NOMO-1 (cell line): ENCODE results near the gene TCHHL1.
"Not testable (repeated sequence)": the region's sequence is repeated elsewhere in the genome, so short reads cannot be mapped to it uniquely, and the experiment has no call there.

Experiments used
- DNase-seq, 2 experiments: peaks; one replicate each; lab custom pipeline; 2025; ENCODE audit not compliant: unreplicated experiment in 2 of 2; lab: John Stamatoyannopoulos, UW

The TCHHL1 gene

DNA sequence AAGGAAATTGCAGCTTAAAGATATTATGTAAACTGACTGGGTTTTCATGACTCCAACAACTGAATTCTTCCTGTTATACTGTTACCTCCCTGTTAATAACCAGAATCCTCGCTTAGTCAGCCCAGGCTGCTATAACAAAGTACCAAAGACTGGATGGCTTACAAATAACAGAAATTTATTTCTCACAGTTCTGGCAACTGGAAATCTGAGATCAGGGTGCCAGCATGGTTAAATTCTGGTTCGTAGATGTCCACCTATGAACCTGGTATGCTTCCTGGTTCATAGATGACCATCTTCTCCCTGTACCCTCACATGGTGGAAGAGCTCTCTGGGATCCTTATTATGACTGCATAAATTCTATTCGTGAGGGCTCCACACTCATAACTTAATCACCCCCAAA is 8.1 kb upstream of the TCHHL1 start:
- DNase-seq: no peak

DNA sequence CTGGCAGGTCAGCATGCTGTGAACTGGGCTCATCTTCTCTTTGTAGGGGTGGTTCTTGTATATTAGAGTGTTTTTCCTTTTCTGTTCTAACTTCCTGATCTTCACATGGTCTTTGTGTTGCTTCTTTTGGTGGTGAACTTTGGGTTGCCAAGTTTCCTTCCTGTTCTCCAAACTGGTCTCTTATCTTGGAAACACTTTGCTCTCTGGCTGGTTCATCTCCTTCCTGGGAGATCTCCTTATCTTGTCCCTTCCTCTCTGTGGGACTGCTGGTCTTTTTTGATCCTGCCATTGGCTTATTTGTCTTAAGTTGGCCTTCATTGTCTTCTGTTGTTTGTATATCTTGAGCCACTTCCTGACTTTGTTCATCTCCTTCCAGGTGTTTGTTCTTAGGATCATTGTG is 2.1 kb downstream of the TCHHL1 start:
- DNase-seq: no peak

DNA sequence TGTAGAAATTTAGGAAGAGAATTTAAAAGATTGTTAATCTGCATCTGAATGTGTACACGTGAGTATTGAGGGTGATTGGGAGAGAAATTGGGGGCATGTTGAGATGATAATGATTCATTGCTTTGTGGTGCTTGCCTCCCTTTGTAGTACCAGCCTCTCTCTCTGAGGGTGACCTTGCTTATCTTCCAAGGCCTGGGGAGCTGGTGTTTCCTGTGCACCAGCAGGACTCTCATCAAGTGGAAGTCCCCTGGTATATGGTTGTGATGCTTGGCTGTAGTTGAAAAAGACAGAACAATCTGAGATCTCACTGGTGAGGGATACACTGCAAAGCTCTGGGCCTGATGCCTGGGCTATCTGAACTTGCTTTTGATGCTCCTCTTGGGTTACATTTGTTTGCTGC is 4.0 kb downstream of the TCHHL1 start:
- no peak for DNase-seq

DNA sequence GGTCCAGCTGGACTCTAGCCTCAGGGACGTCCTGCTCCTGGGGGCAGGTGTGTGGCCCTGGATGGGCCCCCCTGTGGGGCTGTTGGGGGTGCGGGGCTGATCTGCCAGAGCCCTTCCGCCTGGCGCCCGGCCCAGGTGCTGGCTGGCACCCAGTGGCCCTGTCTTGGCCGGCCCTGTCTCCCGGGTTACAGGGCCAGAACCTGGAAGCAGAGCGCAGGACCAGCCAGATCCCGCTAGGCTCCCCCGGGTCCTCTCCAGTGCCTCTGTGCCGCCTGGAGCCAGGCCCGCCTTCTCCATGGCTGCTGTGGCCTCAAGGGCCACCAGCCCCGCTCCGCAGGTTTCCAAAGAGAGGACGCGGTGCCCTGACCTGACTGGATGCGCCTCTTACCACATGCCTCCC is 7.8 kb downstream of the TCHHL1 start:
- DNase-seq: not testable (repeated sequence)

DNA sequence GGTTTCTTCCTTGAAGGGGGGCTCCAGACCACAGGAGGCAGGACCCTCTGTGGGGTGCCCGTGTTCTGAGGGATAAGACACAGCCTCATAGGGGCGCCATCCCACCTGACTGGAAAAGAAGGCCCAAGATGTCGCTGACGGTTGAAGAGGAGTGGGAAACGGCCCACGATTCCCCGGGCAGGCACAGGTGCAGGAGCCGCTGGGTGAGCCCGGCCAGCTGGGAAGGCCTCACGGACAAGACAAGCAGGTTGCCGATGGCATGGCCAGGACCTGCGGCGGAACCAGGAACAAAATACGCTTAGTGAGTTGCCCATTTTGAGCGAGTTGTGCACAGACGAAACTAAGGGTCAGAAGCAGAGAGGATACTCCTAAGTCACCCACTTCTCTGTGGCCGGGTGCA is 8.4 kb downstream of the TCHHL1 start:
- not testable (repeated sequence) for DNase-seq

DNA sequence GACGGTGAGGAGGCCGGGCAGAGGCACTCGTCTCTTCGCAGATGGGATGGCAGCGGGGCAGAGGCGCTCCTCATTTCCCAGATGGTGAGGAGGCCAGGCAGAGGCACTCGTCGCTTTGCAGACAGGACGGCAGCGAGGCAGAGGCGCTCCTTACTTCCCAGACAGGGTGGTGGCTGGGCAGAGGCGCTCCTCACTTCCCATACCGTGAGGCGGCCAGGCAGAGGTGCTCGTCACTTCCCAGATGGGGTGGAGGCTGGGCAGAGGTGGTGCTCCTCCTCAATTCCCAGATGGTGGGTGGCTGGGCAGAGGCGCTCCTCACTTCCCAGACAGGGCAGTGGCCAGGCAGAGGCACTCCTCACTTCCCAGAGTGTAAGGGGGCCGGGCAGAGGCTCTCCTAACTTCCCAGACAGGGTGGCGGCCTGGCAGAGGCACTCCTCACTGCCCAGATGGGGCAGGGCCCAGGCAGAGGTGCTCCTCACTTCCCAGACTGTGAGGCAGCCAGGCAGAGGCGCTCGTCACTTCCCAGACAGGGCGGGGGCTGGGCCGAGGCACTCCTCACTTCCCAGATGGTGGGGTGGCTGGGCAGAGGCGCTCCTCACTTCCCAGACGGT is 9.9 kb downstream of the TCHHL1 start:
- no peak for DNase-seq

DNA sequence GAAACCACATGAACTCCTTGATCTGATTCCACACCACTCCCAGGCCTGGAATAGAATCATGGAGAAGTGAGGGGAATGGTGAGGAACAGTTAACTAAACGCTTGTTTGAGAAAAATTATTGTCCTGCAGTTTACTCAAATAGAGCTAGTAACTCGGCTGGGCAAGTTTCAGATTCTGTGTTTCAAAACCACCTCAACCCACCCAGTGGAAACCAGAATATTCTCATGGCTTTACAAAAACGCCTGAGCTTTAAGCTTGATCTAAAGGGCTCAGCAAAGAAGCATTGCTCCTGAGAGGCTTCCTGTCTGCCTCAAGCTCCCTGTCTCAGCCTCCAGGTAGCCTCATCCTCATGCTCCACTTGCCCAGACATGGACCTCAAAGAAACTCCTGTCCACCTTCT is 16.6 kb downstream of the TCHHL1 start:
- no peak for DNase-seq

DNA sequence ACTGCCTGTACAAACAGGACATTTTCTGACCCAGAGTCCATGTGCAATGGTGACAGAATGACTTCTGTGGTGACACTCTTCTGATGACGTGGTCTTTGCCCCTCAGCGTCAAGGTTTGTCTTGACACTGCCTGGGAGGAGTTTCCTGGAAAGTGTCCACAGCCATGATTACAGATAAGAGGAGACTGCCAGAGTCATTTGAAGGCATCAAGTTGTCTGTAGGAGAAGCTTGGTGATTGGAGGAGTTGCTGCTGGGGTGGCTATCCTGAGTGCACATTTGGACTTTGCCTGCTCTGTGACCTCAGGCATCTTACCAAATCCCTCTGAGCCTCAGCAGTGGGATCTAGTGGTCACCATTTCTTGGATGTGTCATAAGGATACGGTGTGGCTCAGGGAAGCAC is 17.7 kb downstream of the TCHHL1 start:
- no peak for DNase-seq

DNA sequence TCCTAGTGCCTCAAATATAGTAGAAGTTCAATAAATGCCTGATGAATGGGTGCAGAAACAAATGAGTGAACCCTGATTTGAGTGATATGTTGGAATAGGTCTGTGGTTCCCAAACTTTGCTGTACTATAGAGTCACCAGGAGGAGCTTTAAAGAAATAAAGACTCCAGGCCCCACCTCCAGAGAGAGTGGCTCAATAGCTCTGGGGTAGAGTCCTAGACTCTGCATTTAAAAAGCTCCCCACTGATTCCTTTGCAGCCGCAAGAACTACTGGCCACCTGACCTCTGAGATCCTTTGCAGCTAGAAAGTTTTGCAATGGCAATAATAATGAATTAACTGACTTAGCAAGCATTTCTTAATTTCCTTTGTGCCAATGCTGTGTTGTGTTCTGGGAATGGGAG is 20.9 kb downstream of the TCHHL1 start:
- DNase-seq: no peak

DNA sequence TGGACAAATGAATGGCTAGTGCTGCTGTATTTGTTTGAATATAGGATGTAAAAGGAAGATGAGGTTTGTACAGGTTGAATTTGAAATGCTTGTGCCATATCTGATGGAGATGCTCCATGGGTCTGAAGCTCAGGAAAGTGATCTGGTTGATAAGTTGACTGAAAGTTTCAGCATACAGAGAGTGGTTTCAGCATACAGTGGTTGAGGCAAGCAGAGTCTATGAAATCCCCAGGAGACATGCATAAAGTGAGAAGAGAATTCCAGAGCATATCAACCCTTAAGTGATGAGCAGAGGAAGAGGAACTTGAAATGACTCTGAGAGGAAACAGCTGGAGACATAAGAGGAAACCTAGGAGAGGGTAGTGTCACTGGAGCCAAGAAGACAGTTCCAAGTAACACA is 21.7 kb downstream of the TCHHL1 start:
- DNase-seq: no peak

DNA sequence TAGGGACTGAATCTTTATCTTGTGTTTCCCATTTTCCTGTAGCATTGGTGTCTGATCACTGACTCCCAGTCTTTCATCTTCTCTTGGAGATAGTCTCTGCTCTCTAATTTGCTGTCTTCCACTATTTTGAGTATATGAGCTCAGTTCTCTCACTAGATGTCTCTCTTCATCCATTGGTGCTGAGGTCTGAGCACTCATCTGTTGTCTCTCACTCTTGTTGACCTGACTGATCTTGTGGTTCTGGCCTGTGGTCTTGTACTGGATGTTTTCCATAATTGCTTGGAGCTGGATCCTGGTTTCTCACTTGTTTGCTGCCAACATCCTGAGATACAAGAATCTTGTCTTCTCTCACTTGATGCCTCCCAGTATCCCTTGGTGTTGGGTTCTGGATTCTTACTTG is 26.9 kb downstream of the TCHHL1 start:
- no peak for DNase-seq

DNA sequence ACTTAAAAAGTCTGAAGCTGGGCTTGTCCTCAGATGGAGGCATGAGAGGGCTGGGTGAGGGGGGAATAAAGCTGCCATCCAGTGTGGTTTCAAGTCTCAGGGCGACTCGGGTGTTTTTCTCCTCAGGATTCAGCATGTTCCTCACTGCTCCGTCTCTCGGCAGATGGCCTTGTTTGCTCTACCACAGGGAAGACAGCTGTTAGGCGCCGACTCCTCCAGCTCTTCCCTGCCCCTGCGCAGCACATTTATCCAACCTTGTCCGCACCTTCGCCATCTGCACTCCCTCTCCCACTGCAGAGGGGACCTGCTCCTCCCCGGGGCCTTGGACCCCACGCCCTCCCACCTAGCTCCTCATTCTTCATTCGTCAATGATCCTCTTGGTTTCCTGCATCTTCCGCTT is 35.5 kb downstream of the TCHHL1 start:
- no peak for DNase-seq

DNA sequence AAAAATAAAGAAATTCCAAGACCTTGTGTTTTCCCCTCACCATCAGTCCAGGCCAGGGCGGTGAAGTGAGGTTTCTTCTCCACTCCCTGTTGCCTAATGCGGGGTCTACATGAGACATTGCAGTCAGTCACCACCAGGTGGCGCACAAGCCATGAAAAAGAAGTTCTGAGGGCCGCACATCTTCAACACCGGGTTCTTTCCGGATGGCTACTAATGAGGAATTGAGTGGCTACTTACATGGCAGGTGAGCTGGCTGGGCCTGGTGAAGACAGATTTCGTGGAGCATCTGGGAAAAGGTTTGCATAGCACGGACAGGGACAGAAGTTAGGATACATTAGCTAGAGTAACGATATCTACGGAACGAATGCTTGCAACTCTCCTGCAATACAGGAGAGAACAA is 36.3 kb downstream of the TCHHL1 start:
- DNase-seq: peak; percentile 28 to 66

DNA sequence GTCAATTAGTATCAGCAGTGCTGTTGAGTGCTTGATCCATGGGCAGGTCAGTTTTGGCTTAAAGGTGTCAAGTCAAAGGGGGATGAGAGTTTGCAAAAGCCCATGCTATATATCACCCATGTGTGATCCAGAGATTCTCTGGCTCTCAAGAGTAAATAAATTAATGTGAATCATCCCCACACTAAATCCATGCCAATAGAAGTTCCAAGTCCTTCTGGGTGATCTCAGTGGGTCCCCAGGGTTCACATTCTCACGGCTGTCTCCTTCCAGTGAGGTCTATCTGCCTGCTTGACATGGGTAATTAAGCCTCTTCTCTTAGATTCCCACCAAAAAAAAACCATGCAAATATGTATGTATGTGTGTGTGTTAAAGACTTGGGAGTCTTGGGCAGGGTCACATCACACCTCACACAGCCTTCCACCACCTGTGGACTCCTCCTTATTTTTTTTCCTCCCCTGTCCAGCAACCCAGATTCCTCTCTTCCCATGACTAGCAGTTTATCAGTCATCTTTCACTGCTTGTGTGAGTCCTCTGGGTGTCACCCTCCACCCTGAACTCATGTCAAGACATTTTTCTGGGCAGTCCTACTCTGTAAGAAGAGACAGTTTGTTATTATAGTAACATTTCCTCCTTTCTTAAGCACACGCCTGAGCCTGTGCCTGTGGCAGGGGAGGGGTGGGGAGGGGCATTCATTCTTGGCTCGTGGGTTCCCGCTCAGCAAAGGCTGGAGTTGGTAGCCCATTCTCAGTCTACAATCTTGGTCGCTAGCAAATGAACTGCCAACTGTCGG is 37.8 kb downstream of the TCHHL1 start:
- no peak for DNase-seq

DNA sequence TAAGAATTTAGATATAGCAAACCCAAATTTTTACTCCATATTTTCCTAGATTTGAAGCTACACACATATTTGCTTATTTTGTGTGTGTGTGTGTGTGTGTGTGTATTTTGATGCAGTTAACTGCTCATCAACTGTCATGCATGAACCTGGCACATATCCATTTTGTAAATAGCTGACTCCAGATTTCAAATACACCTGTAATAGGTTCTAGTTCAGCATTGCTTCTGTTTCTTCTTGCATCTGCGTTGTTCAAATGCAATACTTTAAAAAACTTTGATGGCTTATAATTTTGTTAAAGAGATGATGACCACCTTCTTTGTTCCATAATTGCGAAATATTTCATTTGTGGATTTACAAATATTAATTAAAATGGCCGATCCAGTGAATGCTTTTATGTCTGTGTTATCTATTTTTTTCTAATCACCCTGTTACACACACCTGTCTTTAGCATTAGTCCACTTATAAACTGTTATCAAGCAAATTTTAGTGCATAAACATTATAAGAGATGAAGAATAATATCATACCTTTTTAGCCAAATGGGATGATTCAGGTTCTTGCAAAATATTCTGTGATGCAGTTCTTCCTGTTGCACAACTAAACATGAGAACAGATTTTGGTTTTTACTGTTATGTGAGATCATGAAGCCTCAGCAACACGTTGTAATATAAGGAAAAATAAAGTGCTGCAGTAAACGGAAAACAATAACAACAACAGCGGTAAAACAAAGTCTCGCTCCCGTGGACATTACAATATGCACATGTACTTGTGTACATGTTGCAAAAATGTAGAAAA is 39.4 kb downstream of the TCHHL1 start:
- DNase-seq: peak; percentile 56 to 80

DNA sequence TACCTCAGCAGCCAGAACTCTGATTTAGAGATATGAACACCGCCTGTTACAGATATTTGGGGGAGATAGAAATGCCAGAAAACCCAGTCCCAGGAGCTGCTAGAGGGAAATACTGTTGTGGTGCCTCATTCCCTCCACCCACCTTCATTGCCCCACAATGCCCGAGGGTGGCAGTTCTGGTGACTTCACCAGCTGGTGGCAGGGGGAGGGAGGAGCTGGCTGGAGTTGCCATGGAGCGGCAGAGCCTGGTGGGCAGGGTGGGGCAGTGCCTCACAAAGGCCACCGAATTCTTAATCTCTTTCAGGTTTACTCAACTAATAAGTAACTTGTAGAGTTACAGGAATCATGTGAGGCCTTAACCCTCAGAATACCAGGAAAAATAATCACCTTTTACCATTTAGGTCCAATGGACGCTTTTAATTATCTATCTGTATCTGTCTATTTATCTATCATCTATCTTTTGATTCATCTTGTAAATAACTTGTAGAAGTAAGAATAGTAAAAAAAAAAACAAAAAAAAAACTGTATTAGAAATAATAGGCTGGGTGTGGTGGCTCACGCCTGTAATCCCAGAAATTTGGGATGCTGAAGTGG is 40.4 kb downstream of the TCHHL1 start:
- DNase-seq: peak; percentile 78 to 79

DNA sequence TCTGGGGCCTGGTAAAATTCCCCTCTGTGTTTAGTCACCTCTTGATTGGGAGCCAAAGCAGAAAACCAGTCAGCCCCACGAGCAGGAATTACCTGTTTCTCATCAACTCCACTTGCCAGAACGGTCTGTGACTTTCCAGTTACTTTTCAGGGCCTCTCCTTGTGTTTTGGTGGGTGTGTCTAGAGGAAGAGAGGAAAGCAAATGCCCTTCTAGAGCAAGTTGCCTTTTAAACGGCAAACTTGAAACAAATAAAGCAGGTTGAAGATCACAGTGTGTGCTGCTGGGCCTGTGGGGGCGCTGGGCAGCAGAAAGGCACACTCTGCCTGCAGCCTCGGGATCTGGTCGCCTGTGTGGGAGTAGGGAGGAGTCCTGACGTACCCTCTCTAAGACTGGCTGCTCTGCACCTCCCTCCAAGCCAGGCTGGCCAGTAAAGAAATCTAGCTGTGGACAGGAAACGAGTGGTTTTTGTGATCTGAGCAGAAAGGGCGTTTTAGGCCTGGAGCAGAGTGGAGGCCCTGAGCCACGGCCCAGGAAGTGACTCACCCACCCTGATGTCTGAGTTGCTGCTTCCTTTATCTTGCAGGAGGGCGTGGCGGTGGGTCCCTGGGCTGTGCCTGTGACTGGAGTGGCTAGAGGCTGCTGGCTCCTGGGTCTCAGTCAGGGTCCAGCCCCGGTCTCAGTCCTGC is 41.0 kb downstream of the TCHHL1 start:
- peak; percentile 100 for DNase-seq

DNA sequence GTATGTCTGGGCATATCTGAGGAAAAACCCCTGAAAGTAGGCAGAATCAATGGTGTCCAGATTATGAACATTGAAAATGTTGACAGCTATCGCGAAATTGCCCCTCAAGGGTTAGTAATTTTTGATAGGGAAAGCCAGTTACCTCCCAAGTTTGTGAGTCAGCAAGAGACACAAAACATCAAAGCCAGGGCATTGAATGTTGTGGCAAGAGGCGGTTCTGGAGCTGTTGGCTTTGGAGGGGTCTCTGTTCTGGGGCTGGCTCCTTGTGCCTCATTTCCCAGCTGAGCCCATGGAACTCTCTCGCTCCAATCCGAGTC is 41.5 kb downstream of the TCHHL1 start:
- no peak for DNase-seq

DNA sequence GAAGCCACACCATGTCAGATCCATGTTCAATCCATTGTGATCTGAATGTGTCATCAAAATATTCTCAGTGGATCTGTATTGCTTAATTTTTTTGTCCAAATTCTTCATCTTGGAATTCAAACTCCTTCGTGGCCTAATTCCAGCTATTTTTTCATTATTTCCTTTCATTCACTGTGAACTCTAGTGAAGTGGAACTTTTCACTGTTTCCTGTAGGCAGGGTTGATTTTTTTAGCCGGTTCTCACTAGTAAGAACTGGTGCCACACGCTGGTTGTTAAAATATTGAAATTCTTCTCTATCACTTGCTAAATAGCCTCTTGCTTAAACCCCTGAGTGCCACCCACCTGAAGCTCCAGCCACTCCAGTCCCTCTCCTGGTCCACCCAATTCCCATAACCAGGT is 44.5 kb downstream of the TCHHL1 start:
- no peak for DNase-seq

DNA sequence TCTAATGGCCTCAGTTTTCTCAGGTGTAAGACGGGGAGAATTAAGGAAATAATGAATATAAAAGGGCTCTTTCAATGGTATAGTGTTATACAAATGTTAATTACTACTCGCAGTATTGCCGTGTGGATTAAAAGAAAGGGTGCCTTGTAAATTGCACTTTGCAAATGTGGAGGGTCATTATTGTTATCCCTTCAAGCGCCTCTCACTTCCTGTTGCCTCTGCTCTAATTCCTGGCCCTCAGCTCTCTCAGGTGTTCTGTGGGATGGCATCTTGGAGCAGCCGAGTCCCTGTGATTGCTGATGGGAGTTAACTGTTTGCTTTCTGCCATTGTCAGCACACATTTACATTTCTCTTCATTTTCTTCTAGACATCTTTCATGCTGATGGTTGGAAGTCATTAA is 45.0 kb downstream of the TCHHL1 start:
- DNase-seq: no peak

DNA sequence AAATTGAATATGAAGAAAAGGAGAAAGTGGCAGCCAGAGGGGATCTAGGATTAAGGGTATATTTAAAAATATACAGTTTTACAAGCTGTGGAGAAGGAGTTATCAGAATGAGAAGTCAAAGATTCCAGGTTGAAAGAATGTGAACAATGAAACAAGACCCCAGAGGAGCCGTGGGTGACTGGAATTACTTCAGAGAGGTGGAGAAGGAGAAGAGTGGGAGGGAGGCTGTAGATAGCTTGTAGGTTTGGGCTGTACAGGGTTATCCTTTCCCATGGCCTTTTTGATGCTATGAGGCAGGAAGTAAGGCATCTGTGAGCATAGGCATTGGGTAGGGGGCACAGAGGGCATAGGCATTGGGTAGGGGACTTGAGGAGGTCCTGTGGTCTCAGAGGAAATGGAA is 46.8 kb downstream of the TCHHL1 start:
- DNase-seq: no peak
